Activated T-cell treated with anti-CD3 and anti-CD28 coated beads, Interleukin-2, amount 50 U/mL, for 72 hours (primary cell): ENCODE data around the gene ALLC. TPM values are rescaled to one million over a fixed set of nuclear protein-coding genes. Genes with fewer than 3 reads are reported as not detected.

Source experiments
- ATAC-seq, 2 donors: fragments of 150-1000 bp; cut with Tn5 transposase; replicated peaks in 1 of 2; 2 replicates each; pipeline ENCODE4 v1.10.0; 2021; ENCODE audit warnings: moderate library complexity in 2 of 2, mild to moderate bottlenecking in 1 of 2
- DNase-seq, 2 donors: peaks; one replicate each; pipeline ENCODE4 v3.0.0; 2021 to 2022; ENCODE audit warnings: mixed read lengths in 1 of 2
- H3K27ac Mint-ChIP-seq: one replicate; pipeline ENCODE4 v1.8.0; 2022; ENCODE audit warnings: mild to moderate bottlenecking, moderate library complexity, mixed read lengths
- H3K27me3 Mint-ChIP-seq: one replicate; pipeline ENCODE4 v1.8.0; 2022; ENCODE audit warnings: low read depth, mixed read lengths
- H3K36me3 Mint-ChIP-seq, 2 donors: one replicate each; pipeline ENCODE4 v1.8.0; 2022; ENCODE audit warnings: mixed read lengths in 2 of 2, mild to moderate bottlenecking in 1 of 2; ENCODE audit not compliant: insufficient read depth in 2 of 2
- H3K4me1 Mint-ChIP-seq: one replicate; pipeline ENCODE4 v1.8.0; 2022; ENCODE audit warnings: low read depth, mixed read lengths
- H3K4me3 Mint-ChIP-seq, 2 donors: one replicate each; pipeline ENCODE4 v1.8.0; 2022; ENCODE audit warnings: mild to moderate bottlenecking in 2 of 2, mixed read lengths in 2 of 2, moderate library complexity in 2 of 2
- H3K9me3 Mint-ChIP-seq, 2 donors: one replicate each; pipeline ENCODE4 v1.8.0; 2022; ENCODE audit warnings: mixed read lengths in 2 of 2
- total RNA-seq, 2 donors: library from RNA; stranded (reverse); gene quantifications; one replicate each; pipeline ENCODE4 v1.2.3, GENCODE V29; 2022

ALLC gene
- total RNA-seq, 2 donors from 2014 or later: not detected

DNA sequence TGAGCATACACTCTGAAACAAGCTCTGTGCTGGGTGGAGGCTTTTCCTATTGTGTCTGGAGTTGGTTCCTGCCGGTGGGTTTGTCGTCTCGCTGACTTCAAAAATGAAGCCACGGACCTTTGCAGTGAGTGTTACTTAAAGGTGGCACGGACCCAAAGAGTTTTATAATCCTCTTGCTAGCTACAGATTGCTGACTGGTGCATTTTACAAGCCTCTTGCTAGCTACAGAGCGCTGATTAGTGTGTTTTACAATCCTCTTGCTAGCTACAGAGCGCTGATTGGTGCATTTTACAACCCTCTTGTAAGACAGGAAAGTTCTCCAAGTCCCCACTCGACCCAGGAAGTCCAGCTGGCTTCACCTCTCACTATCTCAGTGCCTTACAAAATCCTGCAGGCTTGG, 60.7 kb downstream of the ALLC start:
- DNase-seq (no peak), ATAC-seq (no peak)
- Mint-ChIP-seq H3K4me3 (no peak overlapping the region), H3K36me3 (peaks cover 0 to 2% of the 10 kb centered on the region in 2 donors), H3K27ac (no peak overlapping the region), H3K9me3 (peaks cover 3 to 9% of the 10 kb centered on the region in 2 donors), H3K27me3 (peaks cover 7% of the 10 kb centered on the region), H3K4me1 (no peaks in the 10 kb centered on the region)

DNA sequence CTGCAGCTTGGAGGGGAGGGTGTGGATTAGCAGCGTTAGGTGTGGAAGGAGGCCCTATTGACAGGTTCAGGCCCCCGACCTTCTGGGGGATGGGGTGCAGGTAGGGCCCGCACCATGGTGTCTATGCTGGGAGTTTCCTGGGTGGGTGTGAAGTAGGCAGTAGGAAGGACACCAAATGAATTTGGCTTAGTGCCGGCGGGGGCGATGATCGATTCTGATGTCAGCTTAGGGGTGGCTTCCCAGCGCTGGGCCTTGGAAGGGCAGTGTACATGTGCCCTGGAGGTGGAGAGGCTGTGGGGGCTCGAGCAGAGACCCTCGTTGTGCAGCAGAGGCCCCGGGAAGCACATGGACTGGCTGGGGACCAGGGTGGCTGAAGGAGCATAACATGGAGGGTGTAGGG, 67.0 kb downstream of the ALLC start:
- ATAC-seq (no peak), DNase-seq (no peak)
- Mint-ChIP-seq H3K9me3 (peaks cover 3 to 7% of the 10 kb centered on the region in 2 donors), H3K4me3 (no peak overlapping the region), H3K4me1 (no peaks in the 10 kb centered on the region), H3K36me3 (peaks cover 0 to 2% of the 10 kb centered on the region in 2 donors), H3K27me3 (peaks cover 21% of the 10 kb centered on the region), H3K27ac (no peak overlapping the region)

DNA sequence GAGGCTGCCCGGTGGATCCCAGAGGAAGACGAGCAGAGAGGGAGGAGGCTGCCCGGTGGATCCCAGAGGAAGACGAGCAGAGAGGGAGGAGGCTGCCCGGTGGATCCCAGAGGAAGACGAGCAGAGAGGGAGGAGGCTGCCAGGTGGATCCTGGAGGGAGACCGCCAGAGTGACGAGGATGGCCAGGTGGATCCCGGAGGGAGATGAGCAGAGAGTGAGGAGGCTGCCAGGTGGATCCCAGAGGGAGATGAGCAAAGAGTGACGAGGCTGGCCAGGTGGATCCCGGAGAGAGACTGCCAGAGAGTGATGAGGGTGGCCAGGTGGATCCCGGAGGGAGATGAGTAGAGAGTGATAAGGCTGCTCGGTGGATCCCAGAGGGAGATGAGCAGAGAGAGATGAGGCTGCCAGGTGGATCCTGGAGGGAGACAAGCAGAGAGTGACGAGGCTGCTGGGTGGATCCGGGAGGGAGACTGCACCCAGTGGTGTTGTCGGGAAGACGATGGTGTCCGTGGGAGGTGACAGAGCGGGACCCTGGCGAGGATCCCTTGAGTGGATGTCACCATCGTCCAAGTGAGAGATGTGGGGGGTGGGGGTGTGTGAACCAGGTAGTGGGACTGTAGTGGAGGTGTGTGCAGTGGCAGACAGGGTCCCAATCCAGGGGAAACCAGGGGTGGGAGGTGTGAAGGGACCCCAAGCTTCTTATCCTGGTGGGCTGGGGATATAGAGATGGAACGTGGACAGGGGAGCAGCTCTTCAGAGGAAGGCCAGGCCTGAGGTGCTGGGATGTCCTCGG, 67.7 kb downstream of the ALLC start:
- Mint-ChIP-seq H3K36me3 (peaks cover 0 to 2% of the 10 kb centered on the region in 2 donors), H3K4me1 (no peaks in the 10 kb centered on the region)

GRCh38 chr2:3726511-3726910, 68.5 kb downstream of the ALLC start:
- ATAC-seq (no peak), DNase-seq (no peak)
- Mint-ChIP-seq H3K4me1 (no peaks in the 10 kb centered on the region), H3K9me3 (peaks cover 2 to 3% of the 10 kb centered on the region in 2 donors), H3K27ac (no peak overlapping the region), H3K27me3 (peaks cover 22% of the 10 kb centered on the region), H3K4me3 (no peak overlapping the region), H3K36me3 (peaks cover 0 to 2% of the 10 kb centered on the region in 2 donors)

More for the DNA sequence above, 67.7 kb downstream of the ALLC start:
- no peak overlapping the region for H3K4me3 Mint-ChIP-seq
- no peak for ATAC-seq
- H3K9me3 Mint-ChIP-seq: peaks cover 3 to 7% of the 10 kb centered on the region in 2 donors
- H3K27ac Mint-ChIP-seq: no peak overlapping the region
- no peak for DNase-seq
- peaks cover 21% of the 10 kb centered on the region for H3K27me3 Mint-ChIP-seq

DNA sequence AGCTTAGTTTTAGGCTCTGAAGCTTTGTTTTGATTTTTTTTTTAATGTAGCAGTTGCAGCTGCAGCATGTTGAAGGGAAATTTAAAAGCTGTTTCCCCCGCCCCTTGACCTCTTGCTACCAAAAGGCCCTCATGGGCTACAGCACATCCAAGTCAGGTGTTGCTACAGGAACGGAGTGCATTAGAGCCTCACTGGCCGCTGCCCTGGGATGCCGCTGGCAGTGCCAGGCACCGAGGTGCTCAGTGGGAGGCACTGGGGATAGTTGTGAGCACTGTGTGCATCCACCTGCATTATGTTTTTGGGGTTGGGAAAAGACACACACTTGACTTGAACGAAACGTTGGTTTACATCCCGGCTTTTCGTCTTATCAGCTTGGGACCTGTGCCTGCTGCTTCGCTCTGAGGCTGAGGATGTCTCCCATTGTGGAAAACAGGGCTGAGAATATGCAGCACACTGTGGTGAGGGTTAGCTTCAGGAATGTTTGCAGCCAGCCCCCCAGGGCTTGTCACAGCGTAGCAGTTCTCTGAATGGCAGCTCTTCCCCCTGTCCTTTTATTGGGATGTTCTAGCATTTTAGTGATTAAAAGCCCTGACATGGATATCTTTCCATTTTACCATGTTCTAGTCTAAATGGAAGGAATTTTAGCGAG, 69.5 kb downstream of the ALLC start:
- DNase-seq: no peak
- Mint-ChIP-seq H3K4me3 (no peak overlapping the region), H3K36me3 (no peaks in the 10 kb centered on the region), H3K4me1 (no peaks in the 10 kb centered on the region), H3K27me3 (peaks cover 28% of the 10 kb centered on the region), H3K9me3 (no peaks in the 10 kb centered on the region), H3K27ac (no peak overlapping the region)
- ATAC-seq: no peak

DNA sequence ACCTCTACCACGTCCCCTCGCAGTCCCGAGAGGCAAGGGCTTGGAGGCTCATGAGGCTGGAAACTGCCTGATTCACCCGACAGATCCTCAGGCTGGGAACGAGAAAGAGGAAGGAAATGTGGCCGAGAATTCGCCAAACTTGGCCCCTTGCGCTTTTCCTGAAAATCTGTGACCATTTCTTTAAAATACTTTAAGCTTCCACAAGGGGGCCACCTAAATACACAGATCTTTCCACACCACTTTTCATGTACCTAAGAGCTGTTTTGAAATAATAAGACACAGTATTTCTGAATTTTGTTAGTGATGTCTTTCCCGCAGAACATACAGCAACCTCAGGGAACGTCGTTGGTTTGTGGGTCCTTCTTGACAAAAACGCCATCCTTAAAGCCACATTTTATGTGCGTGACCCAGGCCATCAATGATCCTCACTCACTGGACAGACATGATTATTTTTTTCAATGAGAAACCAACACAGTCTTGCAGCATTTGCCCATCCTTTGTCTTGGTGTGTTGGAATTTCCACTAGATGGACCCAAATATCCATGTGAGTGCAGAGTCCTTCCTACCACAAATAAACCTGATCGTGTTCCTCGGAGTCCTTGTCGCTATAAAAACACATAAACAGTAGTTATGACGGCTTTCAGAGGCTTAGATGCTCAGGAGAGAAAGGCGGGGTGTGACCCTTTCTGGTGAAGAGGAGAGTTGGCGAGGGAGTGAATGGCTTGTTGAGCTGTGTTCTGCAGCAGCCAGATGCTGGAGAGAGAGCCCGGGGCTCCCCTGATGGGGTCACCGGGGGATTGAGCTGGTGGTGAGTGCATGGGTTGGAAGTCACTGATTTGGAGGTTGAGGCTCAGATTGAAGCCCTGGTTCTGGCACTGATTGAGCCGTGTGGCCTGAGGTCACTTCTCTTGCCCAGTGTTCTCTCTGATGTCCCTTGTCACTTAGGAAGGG, 70.4 kb downstream of the ALLC start:
- Mint-ChIP-seq H3K27ac (no peak overlapping the region), H3K4me1 (no peaks in the 10 kb centered on the region), H3K36me3 (no peaks in the 10 kb centered on the region), H3K27me3 (peaks cover 23% of the 10 kb centered on the region), H3K9me3 (no peaks in the 10 kb centered on the region), H3K4me3 (no peak overlapping the region)
- ATAC-seq (no peak), DNase-seq (no peak)

- H3K4me3 Mint-ChIP-seq: no peak overlapping the region
- DNase-seq: no peak
- no peaks in the 10 kb centered on the region for H3K9me3 Mint-ChIP-seq
- no peak overlapping the region for H3K27ac Mint-ChIP-seq
- H3K4me1 Mint-ChIP-seq: no peaks in the 10 kb centered on the region
- H3K27me3 Mint-ChIP-seq: peaks cover 21% of the 10 kb centered on the region
- no peaks in the 10 kb centered on the region for H3K36me3 Mint-ChIP-seq
- no peak for ATAC-seq
Observed at GRCh38 chr2:3729055-3729448, 71.1 kb downstream of the ALLC start.

DNA sequence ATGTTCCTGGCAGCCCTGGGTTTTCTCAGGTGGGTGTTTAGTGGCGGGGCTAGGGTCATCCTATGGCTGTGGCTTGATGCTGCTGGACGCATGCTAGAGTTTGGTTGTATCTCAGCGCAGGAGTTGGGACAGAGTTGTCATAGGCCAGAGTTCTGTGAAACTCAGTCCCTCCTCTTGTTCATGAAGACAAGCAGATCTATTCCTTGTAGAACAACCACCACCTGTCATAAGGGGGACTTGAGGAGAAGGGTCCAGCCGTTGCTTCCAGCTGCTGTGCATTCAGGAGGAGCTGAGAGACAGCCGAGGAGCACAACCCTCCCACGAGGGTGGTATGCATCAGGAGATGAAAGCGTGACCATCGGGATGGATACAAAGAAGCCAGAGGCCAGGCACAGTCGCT, 71.8 kb downstream of the ALLC start:
- Mint-ChIP-seq H3K27ac (no peak overlapping the region), H3K4me1 (no peaks in the 10 kb centered on the region), H3K36me3 (no peaks in the 10 kb centered on the region), H3K4me3 (no peak overlapping the region), H3K27me3 (peaks cover 21% of the 10 kb centered on the region), H3K9me3 (no peaks in the 10 kb centered on the region)
- ATAC-seq: no peak
- DNase-seq: no peak

GRCh38 chr2:3730646-3731045, 72.6 kb downstream of the ALLC start:
- no peaks in the 10 kb centered on the region for H3K4me1 Mint-ChIP-seq

GRCh38 chr2:3731829-3732228, 73.8 kb downstream of the ALLC start:
- Mint-ChIP-seq H3K27ac (no peak overlapping the region), H3K4me3 (no peak overlapping the region), H3K27me3 (peaks cover 21% of the 10 kb centered on the region), H3K36me3 (no peaks in the 10 kb centered on the region), H3K9me3 (no peaks in the 10 kb centered on the region), H3K4me1 (no peaks in the 10 kb centered on the region)
- DNase-seq: no peak
- ATAC-seq: no peak

More at GRCh38 chr2:3730646-3731045, 72.6 kb downstream of the ALLC start:
- H3K27me3 Mint-ChIP-seq: peaks cover 21% of the 10 kb centered on the region
- no peak overlapping the region for H3K4me3 Mint-ChIP-seq
- ATAC-seq (no peak), DNase-seq (no peak)
- H3K27ac Mint-ChIP-seq: no peak overlapping the region
- H3K9me3 Mint-ChIP-seq: no peaks in the 10 kb centered on the region
- H3K36me3 Mint-ChIP-seq: no peaks in the 10 kb centered on the region

DNA sequence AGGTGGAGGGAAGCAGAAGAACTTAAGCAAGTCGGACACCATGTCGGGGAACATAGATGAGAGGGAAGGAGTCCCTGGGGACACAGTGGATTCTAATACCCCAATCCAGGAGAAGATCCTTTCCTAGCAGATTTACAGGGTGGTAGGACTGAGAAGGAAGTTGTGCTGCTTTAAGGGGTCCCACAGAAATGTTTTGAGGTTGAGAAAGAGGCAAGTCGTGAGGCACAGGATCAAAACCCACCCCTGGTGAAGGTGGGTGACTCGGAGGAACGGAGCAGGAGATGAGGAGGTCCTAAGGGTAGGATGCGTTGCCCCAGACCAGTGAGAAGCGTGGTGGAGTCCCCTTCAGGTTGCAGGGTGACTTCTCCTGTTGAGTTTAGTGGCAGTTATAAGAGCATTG, 78.1 kb downstream of the ALLC start:
- H3K4me1 Mint-ChIP-seq: no peaks in the 10 kb centered on the region
- ATAC-seq (no peak), DNase-seq (no peak)
- no peak overlapping the region for H3K27ac Mint-ChIP-seq
- H3K4me3 Mint-ChIP-seq: no peak overlapping the region
- peaks cover 7% of the 10 kb centered on the region for H3K27me3 Mint-ChIP-seq
- H3K9me3 Mint-ChIP-seq: no peaks in the 10 kb centered on the region
- H3K36me3 Mint-ChIP-seq: no peaks in the 10 kb centered on the region

DNA sequence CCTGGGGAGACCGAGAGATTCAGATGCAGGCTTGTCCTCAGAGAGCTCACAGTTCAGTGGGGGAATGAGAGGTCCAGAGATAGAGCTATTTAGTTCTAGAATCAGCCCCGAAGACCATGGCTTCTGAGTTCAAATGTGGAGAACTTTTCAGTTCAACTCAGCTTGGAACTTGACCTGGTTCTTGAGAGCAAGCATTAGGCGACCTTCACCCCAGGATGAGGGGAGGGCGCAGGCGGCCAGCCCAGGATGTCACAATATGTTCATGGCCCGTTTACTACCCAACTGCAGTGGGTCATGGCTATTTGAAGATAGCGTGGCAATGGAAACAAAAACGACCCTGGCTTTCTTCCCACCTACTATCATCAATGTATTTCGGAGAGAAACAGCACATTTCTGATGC, 79.1 kb downstream of the ALLC start:
- no peaks in the 10 kb centered on the region for H3K9me3 Mint-ChIP-seq
- no peak overlapping the region for H3K4me3 Mint-ChIP-seq
- no peaks in the 10 kb centered on the region for H3K36me3 Mint-ChIP-seq
- DNase-seq (no peak), ATAC-seq (no peak)
- peaks cover 7% of the 10 kb centered on the region for H3K27me3 Mint-ChIP-seq
- no peak overlapping the region for H3K27ac Mint-ChIP-seq
- H3K4me1 Mint-ChIP-seq: no peaks in the 10 kb centered on the region

- peaks cover 12% of the 10 kb centered on the region for H3K27me3 Mint-ChIP-seq
Observed at GRCh38 chr2:3738454-3738853, 80.5 kb downstream of the ALLC start.

More at GRCh38 chr2:3738454-3738853, 80.5 kb downstream of the ALLC start:
- no peak overlapping the region for H3K4me3 Mint-ChIP-seq
- DNase-seq (peak; percentile 4 to 20), ATAC-seq (no peak)
- H3K36me3 Mint-ChIP-seq: no peaks in the 10 kb centered on the region
- H3K9me3 Mint-ChIP-seq: no peaks in the 10 kb centered on the region
- no peaks in the 10 kb centered on the region for H3K4me1 Mint-ChIP-seq
- H3K27ac Mint-ChIP-seq: no peak overlapping the region
